Subcutaneous adipose tissue (tissue), 4 donors: ENCODE results near the gene CACNA1G. TPM values are rescaled to one million over a fixed set of nuclear protein-coding genes. Genes with fewer than 3 reads are reported as not detected.

Experiments
- total RNA-seq, 4 donors: library from RNA; depleted of rRNA; stranded (reverse); fragments of >200 nt; gene quantifications; one replicate each; pipeline ENCODE4 v1.1.0, GENCODE V29; 2016
- TF ChIP-seq, protein P1 (sequence below): fragments of 450-650 bp; IDR thresholded peaks from one replicate; pipeline ENCODE4 v1.5.1; 2016; ENCODE audit warnings: low read depth, mild to moderate bottlenecking, control low read depth, antibody characterized with exemption, moderate library complexity

CACNA1G gene
- total RNA-seq, 4 donors from 2014 or later = 0.17 to 0.44 TPM; not detected in 2

GRCh38 chr17:50668025-50668837, 107.7 kb downstream of the CACNA1G start:
- TF ChIP-seq, protein P1, sequence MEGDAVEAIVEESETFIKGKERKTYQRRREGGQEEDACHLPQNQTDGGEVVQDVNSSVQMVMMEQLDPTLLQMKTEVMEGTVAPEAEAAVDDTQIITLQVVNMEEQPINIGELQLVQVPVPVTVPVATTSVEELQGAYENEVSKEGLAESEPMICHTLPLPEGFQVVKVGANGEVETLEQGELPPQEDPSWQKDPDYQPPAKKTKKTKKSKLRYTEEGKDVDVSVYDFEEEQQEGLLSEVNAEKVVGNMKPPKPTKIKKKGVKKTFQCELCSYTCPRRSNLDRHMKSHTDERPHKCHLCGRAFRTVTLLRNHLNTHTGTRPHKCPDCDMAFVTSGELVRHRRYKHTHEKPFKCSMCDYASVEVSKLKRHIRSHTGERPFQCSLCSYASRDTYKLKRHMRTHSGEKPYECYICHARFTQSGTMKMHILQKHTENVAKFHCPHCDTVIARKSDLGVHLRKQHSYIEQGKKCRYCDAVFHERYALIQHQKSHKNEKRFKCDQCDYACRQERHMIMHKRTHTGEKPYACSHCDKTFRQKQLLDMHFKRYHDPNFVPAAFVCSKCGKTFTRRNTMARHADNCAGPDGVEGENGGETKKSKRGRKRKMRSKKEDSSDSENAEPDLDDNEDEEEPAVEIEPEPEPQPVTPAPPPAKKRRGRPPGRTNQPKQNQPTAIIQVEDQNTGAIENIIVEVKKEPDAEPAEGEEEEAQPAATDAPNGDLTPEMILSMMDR = no peak

GRCh38 chr17:50668838-50669581, 108.5 kb downstream of the CACNA1G start:
- TF ChIP-seq, protein P1 = no peak

DNA sequence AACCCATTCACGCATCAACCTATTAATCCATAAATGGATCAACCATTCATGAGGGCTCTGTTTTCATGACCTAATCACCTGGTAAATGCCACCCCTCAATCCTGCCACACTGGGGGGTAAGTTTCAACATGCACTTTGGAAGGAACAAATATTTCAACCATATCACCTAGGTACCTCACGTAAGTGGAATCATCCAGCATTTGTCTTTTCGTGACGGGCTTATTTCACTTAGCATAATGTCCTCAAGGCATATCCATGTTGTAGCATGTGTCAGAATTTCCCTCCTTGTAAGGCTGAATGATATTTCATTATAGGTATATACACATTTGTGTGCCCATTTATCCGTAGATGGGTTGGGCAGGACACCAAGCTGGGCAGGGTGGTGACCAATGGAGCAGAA, 111.6 kb downstream of the CACNA1G start:
- TF ChIP-seq, protein P1 = no peak

DNA sequence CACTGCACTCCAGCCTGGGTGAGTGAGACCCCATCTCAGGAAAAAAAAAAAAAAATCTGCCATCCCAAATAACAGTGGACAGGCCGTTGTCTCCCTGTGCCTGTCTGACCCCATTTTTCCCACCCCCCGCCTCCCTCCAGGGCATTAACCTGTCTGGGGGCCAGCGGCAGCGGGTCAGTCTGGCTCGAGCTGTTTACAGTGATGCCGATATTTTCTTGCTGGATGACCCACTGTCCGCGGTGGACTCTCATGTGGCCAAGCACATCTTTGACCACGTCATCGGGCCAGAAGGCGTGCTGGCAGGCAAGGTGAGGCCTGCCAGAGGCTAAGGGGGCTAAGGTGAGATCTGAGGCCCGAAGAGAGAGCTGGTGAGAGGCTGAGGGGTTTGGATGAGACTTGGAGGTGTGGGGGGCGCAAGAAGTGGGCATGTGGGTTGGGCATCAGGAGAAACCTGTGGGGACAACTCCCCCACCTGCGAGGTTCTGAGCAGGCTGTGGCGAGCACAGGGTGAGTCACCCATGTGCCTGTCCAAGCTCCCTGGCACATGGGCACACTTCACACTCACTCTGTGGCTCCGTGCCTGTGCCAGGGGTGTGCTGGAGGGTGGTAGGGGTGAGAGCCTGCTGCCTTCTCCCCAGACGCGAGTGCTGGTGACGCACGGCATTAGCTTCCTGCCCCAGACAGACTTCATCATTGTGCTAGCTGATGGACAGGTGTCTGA, 112.5 kb downstream of the CACNA1G start:
- TF ChIP-seq, protein P1 = no peak

- TF ChIP-seq, protein P1 = no peak
Observed at GRCh38 chr17:50675190-50675589, 114.7 kb downstream of the CACNA1G start.

DNA sequence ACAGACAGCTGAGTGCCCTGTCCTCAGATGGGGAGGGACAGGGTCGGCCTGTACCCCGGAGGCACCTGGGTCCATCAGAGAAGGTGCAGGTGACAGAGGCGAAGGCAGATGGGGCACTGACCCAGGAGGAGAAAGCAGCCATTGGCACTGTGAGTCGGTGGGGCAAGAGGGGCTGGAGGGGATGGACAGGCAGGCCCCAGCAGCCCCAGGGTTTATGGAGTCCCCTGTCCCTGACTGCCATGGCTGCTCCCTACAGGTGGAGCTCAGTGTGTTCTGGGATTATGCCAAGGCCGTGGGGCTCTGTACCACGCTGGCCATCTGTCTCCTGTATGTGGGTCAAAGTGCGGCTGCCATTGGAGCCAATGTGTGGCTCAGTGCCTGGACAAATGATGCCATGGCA, 115.1 kb downstream of the CACNA1G start:
- TF ChIP-seq, protein P1 = no peak
